Stimulated activated CD8-positive, alpha-beta memory T cell treated with anti-CD3 and anti-CD28 coated beads, Interleukin-4, amount 100 ng/mL, for 4 hours (primary cell): Measurements from ENCODE around the gene TLE2.
"Not testable (repeated sequence)": the region's sequence is repeated elsewhere in the genome, so short reads cannot be mapped to it uniquely, and the experiment has no call there.

Source experiments
- DNase-seq, 2 donors: peaks; one replicate each; pipeline ENCODE4 v3.0.0-alpha.2; 2020; ENCODE audit warnings: low read depth in 2 of 2, low spot score in 1 of 2

Gene TLE2

GRCh38 chr19:3015126-3016057 is 13.7 kb downstream of the TLE2 start:
- no peak for DNase-seq

DNA sequence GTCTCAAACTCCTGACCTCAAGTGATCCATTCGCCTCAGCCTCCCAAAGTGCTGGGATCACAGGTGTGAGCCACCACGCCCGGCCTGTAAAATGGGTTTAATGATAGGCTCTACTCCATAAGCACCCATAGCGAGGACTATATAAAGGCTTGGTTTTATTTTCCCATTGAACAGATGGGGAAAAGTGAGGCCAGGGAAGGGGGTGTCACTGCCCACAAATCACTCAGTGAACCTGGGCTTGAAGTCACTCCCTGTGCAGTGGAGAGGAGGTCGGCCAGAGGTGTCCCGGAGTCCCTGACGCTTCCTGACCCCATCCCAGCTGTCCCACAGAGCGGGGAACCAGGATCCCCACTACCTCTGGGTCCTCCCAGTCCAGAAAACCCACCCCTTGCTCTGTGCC is 14.9 kb downstream of the TLE2 start:
- DNase-seq, result no peak

DNA sequence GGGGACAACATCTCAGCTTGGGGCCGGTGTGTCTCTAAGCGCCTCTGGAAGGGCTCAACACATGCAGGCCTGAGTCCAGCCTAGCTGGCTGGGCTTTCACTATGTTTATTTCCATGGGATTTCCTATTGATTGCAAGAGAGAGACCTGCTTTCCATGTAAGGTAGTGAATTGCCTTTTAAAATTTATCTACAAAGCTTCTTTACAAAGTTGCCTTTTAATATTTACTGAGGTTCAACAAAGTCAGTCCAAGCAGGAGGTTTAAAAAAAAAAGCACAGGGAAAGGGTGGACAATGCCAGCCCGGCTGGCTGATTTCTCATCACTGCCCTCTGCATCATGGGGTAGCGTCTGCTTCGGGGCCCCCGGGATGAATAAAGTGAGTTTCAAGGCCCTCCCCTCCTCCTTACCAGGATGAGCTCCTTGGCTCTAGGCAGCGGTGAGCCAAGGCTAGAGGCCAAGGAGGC is 15.8 kb downstream of the TLE2 start:
- DNase-seq, result no peak

GRCh38 chr19:3012621-3013262 is 16.3 kb downstream of the TLE2 start:
- no peak for DNase-seq

DNA sequence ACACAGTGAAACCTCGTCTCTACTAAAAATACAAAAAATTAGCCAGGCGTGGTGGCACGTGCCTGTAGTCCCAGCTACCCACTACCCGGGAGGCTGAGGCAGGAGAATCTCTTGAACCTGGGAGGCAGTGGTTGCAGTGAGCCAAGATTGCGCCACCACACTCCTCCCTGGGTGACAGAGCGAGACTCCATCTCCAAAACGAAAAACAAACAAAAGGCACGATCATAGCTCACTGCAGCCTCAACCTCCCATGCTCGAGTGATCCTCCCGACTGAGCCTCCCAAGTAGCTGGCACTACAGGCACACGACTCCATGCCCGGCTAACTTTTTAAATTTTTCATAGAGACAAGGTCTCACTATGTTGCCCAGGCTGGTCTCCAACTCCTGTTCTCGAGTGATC is 17.0 kb downstream of the TLE2 start:
- not testable (repeated sequence) for DNase-seq

DNA sequence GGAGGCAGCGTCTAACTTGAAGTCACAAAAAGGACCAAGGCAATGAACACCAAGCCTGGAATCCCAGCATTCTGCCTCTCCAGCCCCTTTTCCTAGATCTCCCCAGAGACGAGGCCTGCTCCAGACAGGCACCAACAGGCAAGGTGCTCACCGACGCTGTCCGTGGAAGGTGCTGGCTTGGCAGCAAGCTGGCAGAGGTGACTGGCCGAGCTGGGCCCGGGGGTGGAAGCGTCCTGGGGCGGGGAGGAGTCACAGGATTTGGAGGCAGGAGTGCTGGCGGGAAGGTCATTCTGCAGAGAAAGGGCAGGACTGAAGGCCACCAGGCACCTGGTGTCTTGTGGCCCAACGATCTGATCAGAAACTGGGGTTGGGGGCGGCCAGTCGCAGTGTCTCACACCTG is 18.2 kb downstream of the TLE2 start:
- no peak for DNase-seq

DNA sequence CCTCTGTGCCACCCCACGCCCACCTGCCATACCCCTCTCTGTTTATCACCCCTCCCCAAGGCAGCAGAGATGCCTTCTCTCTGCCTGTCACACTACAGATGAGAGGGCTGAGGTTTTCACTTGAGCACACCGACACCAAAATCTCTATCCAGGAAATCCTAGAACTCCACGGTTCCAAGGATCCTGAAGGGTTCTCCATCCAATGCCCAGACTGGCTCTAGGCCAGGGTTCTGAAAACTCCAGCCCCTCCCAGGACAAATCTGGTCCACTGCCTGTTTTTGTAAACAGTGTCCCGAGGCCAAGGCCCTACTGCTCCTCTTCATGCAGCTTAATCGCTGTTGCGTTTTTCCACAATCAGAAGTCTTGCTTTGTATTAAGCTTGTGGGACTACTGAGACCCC is 20.1 kb downstream of the TLE2 start:
- DNase-seq, result no peak

GRCh38 chr19:3007975-3008374 is 21.1 kb downstream of the TLE2 start:
- no peak for DNase-seq

DNA sequence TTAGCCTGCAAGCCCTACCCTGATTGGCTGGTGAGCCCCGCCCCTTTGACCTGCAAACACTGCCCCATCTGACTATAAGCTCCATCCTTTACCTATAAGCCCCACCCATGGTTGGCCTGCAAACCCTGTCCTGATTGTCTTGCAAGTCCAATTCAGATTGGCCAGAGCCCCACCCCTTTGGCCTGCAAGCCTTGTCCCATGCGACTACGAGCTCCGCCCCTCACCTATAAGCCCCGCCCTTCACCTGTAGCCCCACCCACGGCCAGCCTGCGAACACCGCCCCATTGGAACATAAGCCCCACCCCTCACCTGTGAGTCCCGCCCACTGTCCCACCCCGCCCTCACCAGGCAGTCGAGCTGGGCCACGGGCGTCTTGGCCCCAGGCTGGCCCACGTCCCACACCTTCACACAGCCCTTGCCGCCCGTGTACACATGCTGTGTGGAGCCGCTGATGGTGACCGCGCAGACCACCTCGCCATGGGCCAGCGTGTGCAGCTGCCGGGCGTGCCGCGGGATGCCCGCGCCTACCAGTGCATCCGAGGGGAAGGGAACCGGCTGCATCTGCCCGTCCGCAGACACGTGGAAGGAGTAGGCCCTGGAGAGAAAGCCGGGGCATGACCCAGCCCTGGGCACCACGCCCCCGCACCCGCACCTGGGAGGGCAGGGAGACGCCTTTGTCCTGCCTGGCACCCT is 22.9 kb downstream of the TLE2 start:
- no peak for DNase-seq

GRCh38 chr19:3005345-3005744 is 23.7 kb downstream of the TLE2 start:
- DNase-seq, result no peak

- no peak for DNase-seq
These were observed 24.6 kb downstream of the TLE2 start for GRCh38 chr19:3004522-3004921.

GRCh38 chr19:3003046-3003445 is 26.0 kb downstream of the TLE2 start:
- DNase-seq, result no peak

- no peak for DNase-seq
These were observed 27.8 kb downstream of the TLE2 start for GRCh38 chr19:3001235-3001800.

GRCh38 chr19:2998642-2999041 is 30.4 kb downstream of the TLE2 start:
- DNase-seq, result no peak

GRCh38 chr19:2997720-2998119 is 31.4 kb downstream of the TLE2 start:
- DNase-seq, result no peak

DNA sequence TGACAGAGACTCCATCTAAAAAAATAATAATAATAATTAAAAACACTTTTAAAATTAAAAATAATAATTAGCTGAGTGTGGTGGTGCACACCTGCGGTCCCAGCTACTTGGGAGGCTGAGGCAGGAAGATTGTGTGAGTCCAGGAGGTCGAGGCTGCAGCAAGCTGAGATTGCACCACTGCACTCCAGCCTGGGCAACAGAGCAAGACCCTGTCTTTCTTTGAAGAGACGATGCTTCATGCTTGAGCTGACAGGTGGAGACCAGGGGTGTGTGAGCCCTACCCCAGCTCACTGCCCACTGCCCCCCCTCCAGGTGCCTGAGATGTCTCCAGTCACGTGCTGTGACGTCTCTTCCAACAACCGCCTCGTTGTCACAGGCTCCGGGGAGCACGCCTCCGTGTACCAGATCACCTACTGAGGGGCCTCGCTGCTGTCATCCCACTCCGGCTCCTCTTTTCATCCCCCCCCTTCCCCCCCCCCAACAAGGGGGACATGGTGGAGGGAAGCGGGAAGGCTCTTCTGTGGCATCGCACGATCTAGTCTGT is 34.4 kb downstream of the TLE2 start:
- DNase-seq, result no peak

GRCh38 chr19:2993579-2993978 is 35.5 kb downstream of the TLE2 start:
- no peak for DNase-seq

GRCh38 chr19:2992958-2993357 is 36.1 kb downstream of the TLE2 start:
- no peak for DNase-seq

GRCh38 chr19:2992333-2992732 is 36.7 kb downstream of the TLE2 start:
- DNase-seq, result not testable (repeated sequence)

DNA sequence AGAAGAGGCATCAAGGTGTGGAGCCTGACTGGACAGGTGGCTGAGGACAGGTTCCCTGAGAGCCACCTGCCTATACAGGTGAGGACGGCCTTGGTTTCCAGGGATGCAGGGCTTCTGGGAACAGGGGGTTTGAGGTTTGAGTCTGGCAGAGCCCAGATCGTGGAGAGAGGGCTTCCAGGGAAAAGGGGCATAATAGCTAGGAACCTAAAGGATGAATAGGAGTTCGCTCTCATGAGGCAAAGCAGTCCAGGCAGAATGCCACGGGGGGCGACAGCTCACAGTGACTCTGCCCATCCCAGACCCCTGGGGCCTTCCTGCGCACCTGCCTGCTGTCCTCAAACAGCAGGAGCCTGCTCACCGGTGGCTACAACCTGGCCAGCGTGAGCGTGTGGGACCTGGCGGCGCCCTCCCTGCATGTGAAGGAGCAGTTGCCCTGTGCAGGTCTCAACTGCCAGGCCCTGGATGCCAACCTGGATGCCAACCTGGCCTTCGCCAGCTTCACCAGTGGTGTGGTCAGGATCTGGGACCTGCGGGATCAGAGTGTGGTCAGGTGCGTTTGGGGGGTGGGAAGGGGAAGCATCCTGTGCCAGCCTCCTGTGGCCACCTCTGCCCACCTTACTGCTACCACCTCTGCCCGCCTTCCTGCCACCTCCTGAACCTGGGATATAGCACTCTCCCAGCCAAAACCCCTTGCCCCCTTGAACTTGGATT is 39.7 kb downstream of the TLE2 start:
- DNase-seq, result no peak

GRCh38 chr19:2988568-2988967 is 40.5 kb downstream of the TLE2 start:
- DNase-seq, result no peak
